ENCODE data around the gene SLC27A3. TPM values are rescaled to one million over a fixed set of nuclear protein-coding genes. Genes with fewer than 3 reads are reported as not detected.

SLC27A3 gene
- total and polyA plus RNA-seq, 2 of the 8 experiments (the other 6 are each of a cell fraction or from before 2014, with no cell fraction given) = 39.1 to 40.1 TPM

DNA sequence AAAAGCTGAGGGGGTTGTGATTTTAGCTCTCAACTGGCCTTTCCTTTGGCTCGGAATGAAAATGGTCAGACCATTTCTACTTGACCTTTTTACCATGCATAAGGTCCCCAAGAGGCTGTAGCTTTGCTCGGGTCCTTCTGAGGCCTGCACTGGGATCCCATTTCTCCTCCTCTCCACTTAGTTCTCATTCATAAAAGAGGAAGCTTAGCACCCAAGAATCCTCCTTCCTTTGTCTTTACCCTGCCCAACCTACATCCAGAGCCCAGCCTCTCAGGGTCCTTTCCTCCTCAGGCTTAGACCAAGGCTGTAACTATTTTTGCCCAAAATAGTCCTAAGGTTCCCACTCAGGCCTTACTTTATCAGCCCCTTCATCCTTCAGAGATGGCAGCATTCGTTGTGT is 6.0 kb upstream of the SLC27A3 start (continued):
- TF ChIP-seq, protein P1, sequence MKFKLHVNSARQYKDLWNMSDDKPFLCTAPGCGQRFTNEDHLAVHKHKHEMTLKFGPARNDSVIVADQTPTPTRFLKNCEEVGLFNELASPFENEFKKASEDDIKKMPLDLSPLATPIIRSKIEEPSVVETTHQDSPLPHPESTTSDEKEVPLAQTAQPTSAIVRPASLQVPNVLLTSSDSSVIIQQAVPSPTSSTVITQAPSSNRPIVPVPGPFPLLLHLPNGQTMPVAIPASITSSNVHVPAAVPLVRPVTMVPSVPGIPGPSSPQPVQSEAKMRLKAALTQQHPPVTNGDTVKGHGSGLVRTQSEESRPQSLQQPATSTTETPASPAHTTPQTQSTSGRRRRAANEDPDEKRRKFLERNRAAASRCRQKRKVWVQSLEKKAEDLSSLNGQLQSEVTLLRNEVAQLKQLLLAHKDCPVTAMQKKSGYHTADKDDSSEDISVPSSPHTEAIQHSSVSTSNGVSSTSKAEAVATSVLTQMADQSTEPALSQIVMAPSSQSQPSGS (IDR thresholded peaks at IDR 0.05; ENCODE audit: low read length) = no peak

All from H1 (cell line).